HCT116 (cell line): ENCODE results near the gene ANKRD40CL. TPM values are rescaled to one million over a fixed set of nuclear protein-coding genes. Genes with fewer than 3 reads are reported as not detected.

ENCODE experiments used
- ATAC-seq: fragments of 200-7000 bp; cut with Tn5 transposase; 2 replicates; pipeline ENCODE4 v1.9.1; 2020; ENCODE audit warnings: mild to moderate bottlenecking, moderate library complexity
- BruUV-seq: library from RNA; stranded (reverse); fragments of 400-500 nt; replicated peaks from 2 replicates; lab custom pipeline; 2021; lab: Mats Ljungman, UMichigan
- CTCF ChIA-PET: fragments of 300-600 bp; sonication (Branson Sonifier 250); formaldehyde crosslinking; loops from one replicate; lab custom pipeline; 2021; ENCODE audit warnings: antibody characterized with exemption; lab: Charles Lee
- POLR2A ChIA-PET: fragments of 300-600, 350-600 bp; sonication (Branson Sonifier 250); formaldehyde crosslinking; loops from one replicate; lab custom pipeline; 2021; ENCODE audit warnings: antibody characterized with exemption; lab: Charles Lee
- RAD21 ChIA-PET, 2 experiments: fragments of 300-600 bp; sonication (Branson Sonifier 250); formaldehyde crosslinking; loops; one replicate each; lab custom pipeline; 2023; ENCODE audit warnings: low total read pairs in 2 of 2; ENCODE audit not compliant: uncharacterized antibody in 2 of 2, unreplicated experiment in 2 of 2, low non-redundant PET in 1 of 2; lab: Charles Lee
- DNase-seq: peaks from one replicate; pipeline ENCODE4 v3.0.0-alpha.2; 2010; ENCODE audit warnings: low read depth, low spot score
- H2AFZ ChIP-seq: fragments of 200-600 bp; shearing (Covaris generic), sonication (generic); 2 replicates; pipeline ENCODE4 v1.6.1; 2017; ENCODE audit warnings: low read depth, mixed run types, mixed read lengths, antibody characterized with exemption, low read length; ENCODE audit not compliant: poor library complexity, severe bottlenecking
- H3K27ac ChIP-seq: 2 replicates; pipeline ENCODE4 v1.5.1; 2012; ENCODE audit warnings: low read depth, low read length
- H3K27me3 ChIP-seq: fragments of 200-600 bp; sonication (generic); 2 replicates; pipeline ENCODE4 v1.6.1; 2016; ENCODE audit warnings: mixed run types, low read length, mixed read lengths; ENCODE audit not compliant: insufficient read depth
- H3K36me3 ChIP-seq, 2 experiments: fragments of 200-500 bp in 1 of 2; fragments of 200-600 bp in 1 of 2; sonication (Bioruptor generic) in 1 of 2; sonication (generic) in 1 of 2; 2 replicates each; pipeline versions ENCODE4 v1.5.1 to v1.6.1; 2014 to 2016; ENCODE audit warnings: low read length in 2 of 2, inconsistent platforms in 1 of 2, mixed read lengths in 1 of 2, mixed run types in 1 of 2; ENCODE audit not compliant: insufficient read depth in 2 of 2, control insufficient read depth in 1 of 2
- H3K4me1 ChIP-seq, 2 experiments: fragments of 200-600 bp in 1 of 2; sonication (generic) in 1 of 2; 2 replicates each; pipeline versions ENCODE4 v1.5.1 to v1.6.1; 2012 to 2017; ENCODE audit warnings: low read length in 2 of 2, inconsistent platforms in 1 of 2, mild to moderate bottlenecking in 1 of 2, mixed read lengths in 1 of 2, mixed run types in 1 of 2, moderate library complexity in 1 of 2; ENCODE audit not compliant: insufficient read depth in 2 of 2, control insufficient read depth in 1 of 2
- H3K4me2 ChIP-seq: fragments of 200-600 bp; sonication (generic); 2 replicates; pipeline ENCODE4 v1.6.1; 2017; ENCODE audit warnings: mixed run types, low read length, mixed read lengths
- H3K4me3 ChIP-seq, 2 experiments: fragments of 200-600 bp in 1 of 2; sonication (generic) in 1 of 2; replicated peaks in 1 of 2; 2 replicates each; pipeline ENCODE4 v1.5.1; 2011 to 2016; ENCODE audit warnings: low read length in 2 of 2, control low read depth in 1 of 2, low read depth in 1 of 2, mild to moderate bottlenecking in 1 of 2, mixed read lengths in 1 of 2, mixed run types in 1 of 2
- H3K79me2 ChIP-seq: fragments of 200-600 bp; sonication (generic); 2 replicates; pipeline ENCODE4 v1.6.1; 2017; ENCODE audit warnings: mild to moderate bottlenecking, mixed run types, low read length, moderate library complexity, mixed read lengths; ENCODE audit not compliant: insufficient read depth
- H3K9ac ChIP-seq: fragments of 200-600 bp; sonication (generic); 2 replicates; pipeline ENCODE4 v1.6.1; 2016; ENCODE audit warnings: low read length, mixed read lengths
- H3K9me2 ChIP-seq: fragments of 200-600 bp; sonication (generic), shearing (Covaris generic); 2 replicates; pipeline ENCODE4 v1.6.1; 2017; ENCODE audit warnings: mixed run types, mild to moderate bottlenecking, moderate library complexity; ENCODE audit not compliant: insufficient read depth
- H3K9me3 ChIP-seq, 2 experiments: fragments of 200-500 bp in 1 of 2; fragments of 200-600 bp in 1 of 2; sonication (Bioruptor generic) in 1 of 2; sonication (generic) in 1 of 2; 2 replicates each; pipeline ENCODE4 v1.6.1; 2014 to 2017; ENCODE audit warnings: low read length in 2 of 2, mixed read lengths in 2 of 2, inconsistent platforms in 1 of 2, low read depth in 1 of 2, mild to moderate bottlenecking in 1 of 2, mixed run types in 1 of 2, moderate library complexity in 1 of 2; ENCODE audit not compliant: control insufficient read depth in 1 of 2, insufficient read depth in 1 of 2
- H4K20me1 ChIP-seq: fragments of 200-600 bp; sonication (generic), shearing (Covaris generic); 2 replicates; pipeline ENCODE4 v1.6.1; 2017; ENCODE audit warnings: mixed run types, mild to moderate bottlenecking, moderate library complexity; ENCODE audit not compliant: insufficient read depth
- EGR1 ChIP-seq: IDR thresholded peaks from 2 replicates; pipeline ENCODE4 v1.6.1; 2012; ENCODE audit warnings: low read depth
- ELF1 ChIP-seq: IDR thresholded peaks from 2 replicates; pipeline ENCODE4 v1.6.1; 2012; ENCODE audit warnings: low read depth, borderline replicate concordance
- EZH2 ChIP-seq: fragments of 200-600 bp; sonication (generic); IDR thresholded peaks from 2 replicates; pipeline ENCODE4 v1.6.1; 2017; ENCODE audit warnings: antibody characterized with exemption, mixed run types
- FOSL1 ChIP-seq: IDR thresholded peaks from 2 replicates; pipeline ENCODE4 v1.6.1; 2012; ENCODE audit warnings: low read depth
- MAX ChIP-seq: IDR thresholded peaks from 2 replicates; pipeline ENCODE4 v1.6.1; 2012
- POLR2A ChIP-seq: IDR thresholded peaks from 2 replicates; pipeline ENCODE4 v1.7.0; 2011; ENCODE audit warnings: borderline replicate concordance; ENCODE audit not compliant: insufficient read depth, insufficient read length; ENCODE audit errors: extremely low read depth
- POLR2AphosphoS5 ChIP-seq: IDR thresholded peaks from 2 replicates; pipeline ENCODE4 v1.6.1; 2011; ENCODE audit warnings: mild to moderate bottlenecking, low read depth, low read length, moderate library complexity
- RAD21 ChIP-seq: IDR thresholded peaks from 2 replicates; pipeline ENCODE4 v1.6.1; 2012; ENCODE audit warnings: low read depth, mild to moderate bottlenecking
- SIN3A ChIP-seq: IDR thresholded peaks from 2 replicates; pipeline ENCODE4 v1.6.1; 2012; ENCODE audit warnings: low read depth
- SP1 ChIP-seq: IDR thresholded peaks from 2 replicates; pipeline ENCODE4 v1.6.1; 2012; ENCODE audit warnings: low read depth
- SRF ChIP-seq: IDR thresholded peaks from 2 replicates; pipeline ENCODE4 v1.6.1; 2012; ENCODE audit warnings: low read depth
- TCF7L2 ChIP-seq: IDR thresholded peaks from 2 replicates; pipeline ENCODE4 v1.7.0; 2011; ENCODE audit warnings: borderline replicate concordance, inconsistent platforms; ENCODE audit not compliant: insufficient read depth, insufficient read length; ENCODE audit errors: extremely low read depth
- YY1 ChIP-seq: IDR thresholded peaks from 2 replicates; pipeline ENCODE4 v1.6.1; 2011; ENCODE audit warnings: low read length, low read depth, moderate library complexity, mild to moderate bottlenecking; ENCODE audit not compliant: insufficient replicate concordance; ENCODE audit errors: extremely low read depth
- ZNF274 ChIP-seq: fragments of 200-500 bp; sonication (Bioruptor generic); IDR thresholded peaks from 2 replicates; pipeline ENCODE4 v1.6.1; 2014; ENCODE audit warnings: mild to moderate bottlenecking, low read depth, low read length, inconsistent platforms
- intact Hi-C: fragments of 100-400 bp; cut with micrococcal nuclease; formaldehyde crosslinking; loops from 2 replicates; pipeline ENCODE4 v1.10.0; 2022
- total RNA-seq: library from RNA; stranded (reverse); gene quantifications from one replicate; pipeline ENCODE4 v1.2.1, GENCODE V29; 2021; ENCODE audit not compliant: unreplicated experiment

Gene ANKRD40CL
- total RNA-seq, 1 experiment from 2014 or later = 0.57 TPM

- TF ChIP-seq MAX (no peak), TCF7L2 (no peak), EGR1 (no peak)
Measured at GRCh38 chr17:50816271-50816670, 49.0 kb upstream of the ANKRD40CL start (continued).

GRCh38 chr17:50815400-50815799 is 48.1 kb upstream of the ANKRD40CL start:
- no peaks in the 10 kb centered on the region for H3K79me2 ChIP-seq
- TF ChIP-seq FOSL1 = no peak
- no peak for ATAC-seq
- no peak overlapping the region for H3K27ac ChIP-seq
- BruUV-seq = no TSS peak
- ChIA-PET RAD21 (no interaction called here), POLR2A (no interaction called here), CTCF (interaction anchor here (0.7 to 1.0 kb wide), 2 partner anchors 27 to 241 kb away, joined by 3 read pairs; no protein-coding TSS in a partner anchor)
- no peaks in the 10 kb centered on the region for H3K27me3 ChIP-seq
- peaks cover 20 to 28% of the 10 kb centered on the region in 2 experiments for H3K4me1 ChIP-seq
- no peaks in the 10 kb centered on the region for H3K9me2 ChIP-seq
- H3K9me3 ChIP-seq = no peaks in the 10 kb centered on the region
- H3K4me2 ChIP-seq = no peak overlapping the region
- H4K20me1 ChIP-seq = no peaks in the 10 kb centered on the region
- DNase-seq = no peak
- no peak overlapping the region for H3K4me3 ChIP-seq
- H2AFZ ChIP-seq = no peak overlapping the region
- intact Hi-C loops = no loop called here
- no peak overlapping the region for H3K9ac ChIP-seq
- H3K36me3 ChIP-seq = no peaks in the 10 kb centered on the region

- RAD21 ChIA-PET = no interaction called here
- POLR2A ChIA-PET = no interaction called here
- Histone ChIP-seq H3K4me1 (peaks cover 17 to 20% of the 10 kb centered on the region in 2 experiments), H4K20me1 (no peaks in the 10 kb centered on the region), H3K27me3 (no peaks in the 10 kb centered on the region), H3K9ac (no peak overlapping the region), H3K27ac (no peak overlapping the region), H3K9me2 (no peaks in the 10 kb centered on the region), H3K4me3 (no peak overlapping the region), H3K4me2 (no peak overlapping the region), H3K36me3 (no peaks in the 10 kb centered on the region), H3K79me2 (no peaks in the 10 kb centered on the region), H2AFZ (no peak overlapping the region), H3K9me3 (no peaks in the 10 kb centered on the region)
- ATAC-seq (no peak), DNase-seq (no peak)
- no TSS peak for BruUV-seq
- CTCF ChIA-PET = no interaction called here
- intact Hi-C loops = no loop called here
- TF ChIP-seq SRF = no peak
- TF ChIP-seq POLR2AphosphoS5 = no peak
- no peak for TF ChIP-seq POLR2A
- no peak for TF ChIP-seq YY1
- TF ChIP-seq ELF1 = no peak
- TF ChIP-seq SIN3A = no peak
- TF ChIP-seq EZH2 = no peak
- TF ChIP-seq SP1 = no peak
- no peak for TF ChIP-seq RAD21
- TF ChIP-seq ZNF274 = no peak
Measured at GRCh38 chr17:50813583-50813982, 46.3 kb upstream of the ANKRD40CL start.
